ENCODE results near the gene RHBDD2. TPM values are rescaled to one million over a fixed set of nuclear protein-coding genes. Genes with fewer than 3 reads are reported as not detected.

The RHBDD2 gene
- total and polyA plus RNA-seq, 9 of the 15 experiments (the other 6 are each of a cell fraction or from before 2014, with no cell fraction given): 3.3 to 36.7 (median 17.9) TPM

- TF ChIP-seq ATF3 (IDR thresholded peaks at IDR 0.05) (no peak), ATF3 (CRISPR knock-in tag; conservative IDR thresholded peaks at IDR 0.05) (no peak; the same call in 1 of the 2 replicates), RFX1 (IDR thresholded peaks at IDR 0.05) (no peak), MTA1 (IDR thresholded peaks at IDR 0.05; ENCODE audit: borderline replicate concordance) (no peak), ZFP30 (CRISPR knock-in tag; IDR thresholded peaks at IDR 0.05; ENCODE audit: borderline replicate concordance) (no peak), SMARCE1 (IDR thresholded peaks at IDR 0.05) (no peak), MAZ (CRISPR knock-in tag; conservative IDR thresholded peaks at IDR 0.05 in 1 of 2, IDR thresholded peaks at IDR 0.05 in 1 of 2) (no peak), ELF4 (CRISPR knock-in tag; IDR thresholded peaks at IDR 0.05) (no peak), ZNF766 (CRISPR knock-in tag; conservative IDR thresholded peaks at IDR 0.05) (peak; percentile 84), TEAD1 (CRISPR knock-in tag; IDR thresholded peaks at IDR 0.05) (no peak), EZH2 (IDR thresholded peaks at IDR 0.05; ENCODE audit: borderline replicate concordance, low read depth, low read length) (no peak), NR2C2 (CRISPR knock-in tag; IDR thresholded peaks at IDR 0.05) (0 out of 2 replicates have a peak, but pooled peaks have one; percentile 55), NR2C2 (tag; IDR thresholded peaks at IDR 0.05) (no peak), CREB5 (CRISPR knock-in tag; IDR thresholded peaks at IDR 0.05) (no peak)
- TF ChIP-seq, protein P1, sequence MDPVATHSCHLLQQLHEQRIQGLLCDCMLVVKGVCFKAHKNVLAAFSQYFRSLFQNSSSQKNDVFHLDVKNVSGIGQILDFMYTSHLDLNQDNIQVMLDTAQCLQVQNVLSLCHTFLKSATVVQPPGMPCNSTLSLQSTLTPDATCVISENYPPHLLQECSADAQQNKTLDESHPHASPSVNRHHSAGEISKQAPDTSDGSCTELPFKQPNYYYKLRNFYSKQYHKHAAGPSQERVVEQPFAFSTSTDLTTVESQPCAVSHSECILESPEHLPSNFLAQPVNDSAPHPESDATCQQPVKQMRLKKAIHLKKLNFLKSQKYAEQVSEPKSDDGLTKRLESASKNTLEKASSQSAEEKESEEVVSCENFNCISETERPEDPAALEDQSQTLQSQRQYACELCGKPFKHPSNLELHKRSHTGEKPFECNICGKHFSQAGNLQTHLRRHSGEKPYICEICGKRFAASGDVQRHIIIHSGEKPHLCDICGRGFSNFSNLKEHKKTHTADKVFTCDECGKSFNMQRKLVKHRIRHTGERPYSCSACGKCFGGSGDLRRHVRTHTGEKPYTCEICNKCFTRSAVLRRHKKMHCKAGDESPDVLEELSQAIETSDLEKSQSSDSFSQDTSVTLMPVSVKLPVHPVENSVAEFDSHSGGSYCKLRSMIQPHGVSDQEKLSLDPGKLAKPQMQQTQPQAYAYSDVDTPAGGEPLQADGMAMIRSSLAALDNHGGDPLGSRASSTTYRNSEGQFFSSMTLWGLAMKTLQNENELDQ (CRISPR knock-in tag; IDR thresholded peaks at IDR 0.05; ENCODE audit: borderline replicate concordance): 0 out of 2 replicates have a peak, but pooled peaks have one; percentile 54
- TF ChIP-seq, protein P2, sequence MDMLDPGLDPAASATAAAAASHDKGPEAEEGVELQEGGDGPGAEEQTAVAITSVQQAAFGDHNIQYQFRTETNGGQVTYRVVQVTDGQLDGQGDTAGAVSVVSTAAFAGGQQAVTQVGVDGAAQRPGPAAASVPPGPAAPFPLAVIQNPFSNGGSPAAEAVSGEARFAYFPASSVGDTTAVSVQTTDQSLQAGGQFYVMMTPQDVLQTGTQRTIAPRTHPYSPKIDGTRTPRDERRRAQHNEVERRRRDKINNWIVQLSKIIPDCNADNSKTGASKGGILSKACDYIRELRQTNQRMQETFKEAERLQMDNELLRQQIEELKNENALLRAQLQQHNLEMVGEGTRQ (CRISPR knock-in tag; IDR thresholded peaks at IDR 0.05): 0 out of 2 replicates have a peak, but pooled peaks have one; percentile 2
- TF ChIP-seq, protein P3, sequence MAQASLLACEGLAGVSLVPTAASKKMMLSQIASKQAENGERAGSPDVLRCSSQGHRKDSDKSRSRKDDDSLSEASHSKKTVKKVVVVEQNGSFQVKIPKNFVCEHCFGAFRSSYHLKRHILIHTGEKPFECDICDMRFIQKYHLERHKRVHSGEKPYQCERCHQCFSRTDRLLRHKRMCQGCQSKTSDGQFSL (CRISPR knock-in tag; IDR thresholded peaks at IDR 0.05): 0 out of 2 replicates have a peak, but pooled peaks have one; percentile 55
- TF ChIP-seq, protein P3 (tag; IDR thresholded peaks at IDR 0.05): no peak
- TF ChIP-seq, protein P4, sequence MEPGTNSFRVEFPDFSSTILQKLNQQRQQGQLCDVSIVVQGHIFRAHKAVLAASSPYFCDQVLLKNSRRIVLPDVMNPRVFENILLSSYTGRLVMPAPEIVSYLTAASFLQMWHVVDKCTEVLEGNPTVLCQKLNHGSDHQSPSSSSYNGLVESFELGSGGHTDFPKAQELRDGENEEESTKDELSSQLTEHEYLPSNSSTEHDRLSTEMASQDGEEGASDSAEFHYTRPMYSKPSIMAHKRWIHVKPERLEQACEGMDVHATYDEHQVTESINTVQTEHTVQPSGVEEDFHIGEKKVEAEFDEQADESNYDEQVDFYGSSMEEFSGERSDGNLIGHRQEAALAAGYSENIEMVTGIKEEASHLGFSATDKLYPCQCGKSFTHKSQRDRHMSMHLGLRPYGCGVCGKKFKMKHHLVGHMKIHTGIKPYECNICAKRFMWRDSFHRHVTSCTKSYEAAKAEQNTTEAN (CRISPR knock-in tag; IDR thresholded peaks at IDR 0.05): no peak
Observed at GRCh38 chr7:75915416-75916156, 36.8 kb downstream of the RHBDD2 start (continued).

All from K562 (cell line).